HG02852 (cell line): Measurements from ENCODE around the gene ABCC1.
"Not testable (repeated sequence)": the region's sequence is repeated elsewhere in the genome, so short reads cannot be mapped to it uniquely, and the experiment has no call there.

Source experiments
- ATAC-seq: cut with Tn5 transposase; IDR thresholded peaks from one replicate; pipeline ENCODE4 v1.9.1; 2021; ENCODE audit warnings: mild to moderate bottlenecking, moderate library complexity; ENCODE audit not compliant: unreplicated experiment

ABCC1 gene

DNA sequence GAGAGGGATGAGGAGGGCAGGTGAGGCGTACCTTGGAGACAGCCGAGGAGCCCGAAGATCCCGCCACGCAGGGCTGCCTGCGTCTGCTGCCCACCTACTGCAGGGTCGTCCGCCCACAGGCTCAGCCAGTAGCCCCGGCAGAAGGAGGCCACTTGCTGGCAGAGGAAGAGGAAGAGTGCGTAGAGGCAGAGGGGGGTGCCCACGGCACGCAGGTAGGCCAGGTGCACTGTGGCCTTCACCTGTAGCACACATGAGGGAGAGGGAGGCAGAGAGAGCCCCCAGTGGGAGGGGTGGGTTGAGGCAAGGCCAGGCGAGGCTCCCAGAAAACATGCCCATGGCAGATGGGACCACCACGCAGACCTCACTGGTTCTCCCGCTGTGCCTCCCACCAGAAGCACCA lies 220.2 kb downstream of the ABCC1 start:
- no peak for ATAC-seq

DNA sequence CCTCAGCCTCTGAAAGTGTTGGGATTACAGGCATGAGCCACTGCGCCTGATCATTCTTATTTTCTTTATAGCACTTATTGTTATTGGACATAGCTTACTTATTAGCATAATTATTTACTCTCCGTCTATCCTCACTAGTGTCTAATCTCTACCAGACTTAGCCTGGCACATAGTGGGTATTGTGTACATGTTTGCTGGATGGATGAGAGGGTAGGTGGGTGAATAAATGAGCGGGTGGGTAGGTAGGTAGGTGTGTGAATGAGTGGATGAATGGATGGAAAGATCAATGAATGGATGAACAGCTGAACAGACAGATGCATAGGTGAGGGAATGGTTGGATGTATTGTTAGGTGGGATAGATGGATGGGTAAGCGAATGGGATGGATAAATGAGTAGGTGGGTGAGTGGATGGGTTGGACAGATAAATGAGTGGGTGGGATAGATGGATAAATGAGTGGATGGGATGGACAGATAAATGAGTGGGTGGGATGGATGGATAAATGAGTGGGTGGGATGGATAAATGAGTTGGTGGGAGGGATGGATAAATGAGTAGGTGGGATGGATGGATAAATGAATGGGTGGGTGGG lies 222.0 kb downstream of the ABCC1 start:
- ATAC-seq = no peak

DNA sequence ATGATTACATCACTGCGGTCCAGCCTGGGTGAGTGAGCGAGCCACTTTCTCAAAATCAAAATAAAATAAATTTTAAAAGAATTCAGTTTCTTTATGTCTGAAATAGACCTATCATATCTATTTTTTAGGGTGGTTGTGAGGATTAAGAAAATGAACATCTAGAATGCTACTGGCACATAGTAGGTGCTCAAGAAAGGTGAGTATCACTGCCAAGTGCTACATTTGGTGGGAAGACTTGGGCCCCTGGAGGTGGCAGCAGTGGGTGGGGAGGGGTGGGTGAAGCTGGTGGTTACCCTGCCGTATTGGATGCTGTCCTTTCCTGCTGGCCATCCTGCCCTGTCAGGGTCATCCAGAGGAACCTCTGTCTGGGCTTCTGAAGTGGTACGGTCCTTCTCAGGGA lies 223.6 kb downstream of the ABCC1 start:
- no peak for ATAC-seq

DNA sequence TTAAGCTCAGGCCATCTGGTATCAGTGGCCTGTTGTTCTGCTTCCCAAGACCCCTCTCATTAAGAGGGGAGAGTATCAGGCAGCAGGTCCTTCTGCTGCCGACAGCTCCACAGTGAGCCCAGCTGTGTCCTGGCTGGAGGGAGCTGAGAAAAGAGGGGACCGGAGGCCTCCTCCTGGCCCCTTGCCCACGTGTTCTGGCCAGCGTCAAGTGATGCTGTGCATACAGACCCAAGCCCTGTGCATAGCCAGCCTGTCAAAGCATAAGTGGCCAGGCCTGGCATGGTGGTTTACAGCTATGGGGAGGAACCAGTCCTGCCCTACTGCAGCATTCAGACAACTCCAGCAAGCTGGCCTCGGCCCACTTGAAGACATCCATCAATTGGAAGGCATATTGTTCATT lies 225.9 kb downstream of the ABCC1 start:
- ATAC-seq = no peak

DNA sequence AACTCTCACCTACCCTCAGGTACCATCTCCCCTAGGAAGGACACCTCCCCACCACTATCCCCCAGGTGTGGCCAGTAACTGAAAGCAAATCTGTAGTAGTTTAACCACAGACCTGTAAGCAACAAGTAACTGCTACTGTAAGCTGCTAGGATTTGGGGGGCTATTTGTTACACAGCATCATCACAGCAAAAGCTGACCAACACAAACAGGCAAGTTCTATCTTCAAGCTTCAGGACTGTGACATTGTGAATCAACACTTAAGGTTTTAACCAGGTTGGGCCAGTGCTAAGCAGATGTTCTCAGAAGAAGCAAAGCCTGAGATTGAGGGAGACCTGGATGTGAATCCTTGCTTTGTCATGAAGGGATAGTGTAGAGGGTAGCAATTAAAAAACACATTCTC lies 226.9 kb downstream of the ABCC1 start:
- ATAC-seq = no peak

DNA sequence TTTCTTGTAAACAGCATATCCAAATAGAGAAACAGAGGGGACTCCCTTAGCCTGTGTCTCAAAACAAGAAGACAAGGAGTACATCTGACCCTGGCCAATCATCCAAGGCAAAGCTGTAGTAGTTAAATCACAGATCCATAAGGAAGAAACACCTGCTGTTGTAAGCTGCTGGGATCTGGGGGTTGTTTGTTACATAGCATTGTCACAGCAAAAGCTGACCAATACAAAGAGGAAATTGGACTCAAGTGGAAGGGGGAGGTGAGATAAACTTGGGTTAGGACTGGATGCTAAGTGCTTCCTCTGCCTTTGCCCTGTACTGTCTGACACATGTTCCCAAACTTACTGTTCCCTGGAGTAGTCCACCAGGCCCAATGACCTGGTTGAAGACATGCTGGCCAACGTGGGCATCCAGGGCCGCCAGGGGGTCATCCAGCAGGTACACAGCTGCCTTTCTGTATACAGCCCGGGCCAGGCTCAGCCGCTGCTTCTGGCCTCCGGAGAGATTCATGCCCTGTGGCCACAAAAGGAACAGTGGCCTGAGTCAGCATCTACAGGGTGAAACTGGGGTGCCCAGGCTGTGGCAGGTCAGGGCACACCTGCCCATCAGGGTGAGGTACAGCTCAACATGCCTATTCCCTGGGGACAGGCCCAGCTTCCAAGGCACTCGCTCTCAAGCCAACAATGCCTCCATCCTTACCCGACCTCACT lies 229.2 kb downstream of the ABCC1 start:
- ATAC-seq = no peak

DNA sequence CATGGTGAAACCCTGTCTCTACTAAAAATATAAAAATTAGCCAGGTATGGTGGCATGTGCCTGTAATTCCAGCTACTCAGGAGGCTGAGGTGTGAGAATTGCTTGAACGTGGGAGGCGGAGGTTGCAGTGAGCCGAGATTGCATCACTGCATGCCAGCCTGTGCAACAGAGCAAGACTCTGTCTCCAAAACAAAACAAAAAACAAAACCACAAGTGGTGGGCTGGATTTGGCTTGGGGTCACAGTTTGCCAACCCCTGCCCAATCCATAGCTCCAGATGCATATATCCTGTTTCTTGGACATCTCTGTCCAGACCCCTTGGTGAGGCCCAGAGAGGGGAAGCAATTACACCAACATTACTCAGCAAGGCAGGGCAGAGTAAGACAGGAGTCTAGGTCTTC lies 232.3 kb downstream of the ABCC1 start:
- ATAC-seq = not testable (repeated sequence)

DNA sequence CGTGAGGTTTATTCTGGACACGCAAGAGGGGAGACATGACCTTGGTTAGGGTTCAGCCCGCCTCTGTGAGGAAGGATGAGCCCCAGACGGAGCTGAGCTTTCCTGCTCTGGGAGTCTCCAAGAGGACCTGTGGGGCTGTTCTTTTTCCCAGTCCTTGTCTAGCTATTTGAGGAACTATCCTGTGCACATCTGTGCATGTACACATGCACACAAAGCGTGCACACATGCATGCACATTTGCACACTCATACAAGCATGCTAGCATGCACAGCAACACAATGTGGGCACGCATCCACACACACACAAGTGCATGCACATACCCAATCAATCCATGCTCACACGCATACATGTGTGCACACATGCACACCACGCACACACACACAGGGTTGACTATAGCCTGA lies 233.5 kb downstream of the ABCC1 start:
- no peak for ATAC-seq

DNA sequence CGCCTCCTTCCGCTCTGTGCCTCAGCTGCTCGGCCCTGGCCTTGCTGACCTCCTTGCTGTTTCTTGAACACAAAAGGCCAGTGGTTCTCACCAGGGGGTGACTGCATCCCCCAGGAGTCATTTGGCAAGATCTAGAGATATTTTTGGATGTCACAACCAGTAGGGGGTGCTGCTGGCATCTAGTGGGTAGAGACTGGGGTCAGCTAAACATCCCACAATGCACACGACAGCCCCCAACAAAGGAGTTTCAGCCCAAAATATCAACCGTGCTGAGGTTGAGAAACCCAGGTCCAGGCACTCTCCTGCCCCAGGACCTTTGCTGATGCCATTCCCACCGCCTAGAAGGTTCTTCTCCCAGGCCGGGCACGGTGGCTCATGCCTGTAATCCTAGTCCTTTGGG lies 234.1 kb downstream of the ABCC1 start:
- ATAC-seq = no peak

DNA sequence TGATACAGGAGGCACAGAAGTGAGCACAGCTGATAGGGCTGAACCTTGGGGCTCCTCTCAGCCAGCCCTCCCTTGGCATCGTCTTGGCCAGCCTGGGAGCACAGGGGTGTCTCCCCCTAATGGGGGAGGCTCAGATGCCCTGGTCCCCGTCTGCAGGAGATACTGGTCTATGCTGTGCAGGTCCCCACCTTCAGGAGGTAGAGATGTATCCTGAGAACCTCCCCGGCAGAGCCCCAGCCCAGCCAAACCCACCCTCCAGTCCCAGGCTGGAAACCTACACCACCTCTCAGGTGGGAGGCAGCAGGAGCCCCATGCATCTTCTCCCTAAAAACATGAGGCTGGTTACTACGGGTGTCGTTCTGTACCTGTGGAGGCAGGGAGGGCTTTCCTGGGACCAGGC lies 235.2 kb downstream of the ABCC1 start:
- ATAC-seq = no peak

DNA sequence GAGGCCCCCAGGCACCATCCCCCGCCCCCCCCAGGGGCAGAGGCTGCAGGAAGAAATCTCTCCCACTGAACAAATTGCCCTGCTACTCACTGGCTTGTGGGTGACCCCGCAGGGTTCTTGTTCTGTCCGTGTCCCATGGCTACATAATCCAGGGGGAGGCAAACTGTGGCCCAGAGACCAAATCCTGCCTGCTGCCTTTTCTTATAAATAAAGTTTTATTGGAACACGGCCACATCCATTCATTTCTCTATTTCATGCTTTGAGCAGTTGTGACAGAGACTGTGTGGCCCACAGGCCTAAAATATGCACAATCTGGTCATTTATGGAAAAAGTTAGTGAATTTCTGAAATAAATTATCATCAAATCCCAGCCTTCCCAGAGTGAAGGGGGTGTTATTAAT lies 235.7 kb downstream of the ABCC1 start:
- ATAC-seq = no peak

DNA sequence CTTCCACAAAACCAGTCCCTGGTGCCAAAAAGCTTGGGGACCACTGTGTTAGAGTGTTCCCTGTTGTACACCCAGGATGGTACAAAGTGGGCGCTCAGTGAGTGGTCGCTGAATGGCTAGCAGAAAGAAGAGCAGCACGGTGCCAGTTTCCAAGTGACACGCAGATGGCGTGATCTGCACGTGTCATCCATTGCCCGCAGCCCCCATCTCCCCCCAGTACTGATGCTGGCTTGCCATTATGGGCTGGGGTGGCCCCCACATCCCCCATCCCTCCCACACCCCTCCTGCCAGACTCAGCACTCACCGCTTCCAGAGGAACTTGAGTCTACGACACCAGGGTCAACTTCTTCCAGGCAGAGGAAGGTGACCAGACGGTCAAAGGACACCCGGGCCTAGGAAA lies 237.4 kb downstream of the ABCC1 start:
- no peak for ATAC-seq

DNA sequence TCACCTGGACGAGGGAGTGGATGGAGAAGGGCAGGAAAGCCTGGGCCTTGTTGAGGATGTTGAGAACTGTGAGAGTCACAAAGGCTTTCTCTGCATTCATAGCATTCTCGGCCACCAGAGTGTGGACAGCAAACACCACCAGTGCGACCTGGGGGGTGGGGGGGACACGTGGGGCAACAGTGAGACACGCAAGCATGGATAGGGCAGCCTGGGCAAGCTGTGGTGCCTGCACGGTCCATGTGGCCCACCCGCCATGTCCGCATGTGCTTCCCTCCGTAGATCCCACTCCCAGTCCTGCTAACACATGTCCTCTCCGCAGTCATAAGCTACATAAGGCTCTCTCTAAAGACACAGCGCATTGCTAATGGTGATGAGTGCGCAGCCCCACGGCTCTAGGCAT lies 239.4 kb downstream of the ABCC1 start:
- no peak for ATAC-seq

DNA sequence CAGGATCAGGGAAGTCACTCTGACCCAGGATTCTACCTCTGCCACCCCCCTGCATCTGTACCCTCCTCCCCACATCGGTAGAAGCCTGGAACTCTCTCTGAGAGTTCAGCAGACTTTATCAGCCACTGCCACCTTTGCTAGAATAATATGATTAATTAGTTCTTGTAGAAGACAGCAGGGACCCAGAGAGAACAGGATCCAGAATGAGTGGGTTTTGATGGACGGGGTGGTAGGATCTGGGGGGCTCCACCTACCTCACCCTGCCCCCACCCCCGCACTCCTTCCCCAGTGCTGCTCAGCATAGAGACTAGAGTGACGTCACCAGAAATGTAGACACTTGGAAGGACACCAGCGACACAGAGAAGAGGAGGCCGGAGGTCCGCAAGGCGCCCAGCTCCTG lies 240.4 kb downstream of the ABCC1 start:
- ATAC-seq = no peak

DNA sequence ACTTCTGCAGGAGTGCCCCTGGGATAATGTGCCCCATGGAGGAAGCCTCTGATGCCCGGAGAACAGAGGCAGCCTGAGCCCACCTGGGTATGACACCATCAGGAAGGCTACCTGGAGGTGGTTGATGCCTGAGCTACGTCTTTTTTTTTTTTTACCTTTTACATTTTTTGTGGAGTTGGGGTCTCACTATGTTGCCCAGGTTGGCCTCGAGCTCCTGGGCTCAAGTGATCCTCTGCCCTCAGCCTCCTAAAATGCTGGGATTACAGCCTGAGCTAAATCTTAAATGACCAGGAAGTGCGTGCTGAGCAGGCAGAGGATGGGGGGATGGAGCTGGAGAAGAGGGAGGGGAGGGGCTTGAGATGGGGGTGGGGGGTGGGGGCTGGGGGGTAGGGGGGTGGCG lies 241.1 kb downstream of the ABCC1 start:
- ATAC-seq = no peak

DNA sequence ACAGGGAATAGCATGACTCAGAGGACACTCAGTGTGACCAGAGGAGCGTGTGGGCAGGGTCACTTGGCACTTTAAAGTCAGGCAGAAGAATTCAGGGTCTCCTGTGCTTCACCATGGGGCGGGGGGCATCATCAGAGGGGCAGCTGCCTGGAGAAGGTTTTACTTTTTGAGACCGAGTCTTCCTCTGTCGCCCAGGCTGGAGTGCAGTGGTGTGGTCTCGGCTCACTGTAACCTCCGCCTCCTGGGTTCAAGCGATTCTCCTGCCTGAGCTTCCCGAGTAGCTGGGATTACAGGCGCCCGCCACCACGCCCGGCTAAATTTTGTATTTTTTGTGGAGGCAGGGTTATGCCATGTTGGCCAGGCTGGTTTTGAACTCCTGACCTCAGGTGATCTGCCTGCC lies 241.6 kb downstream of the ABCC1 start:
- ATAC-seq = not testable (repeated sequence)

DNA sequence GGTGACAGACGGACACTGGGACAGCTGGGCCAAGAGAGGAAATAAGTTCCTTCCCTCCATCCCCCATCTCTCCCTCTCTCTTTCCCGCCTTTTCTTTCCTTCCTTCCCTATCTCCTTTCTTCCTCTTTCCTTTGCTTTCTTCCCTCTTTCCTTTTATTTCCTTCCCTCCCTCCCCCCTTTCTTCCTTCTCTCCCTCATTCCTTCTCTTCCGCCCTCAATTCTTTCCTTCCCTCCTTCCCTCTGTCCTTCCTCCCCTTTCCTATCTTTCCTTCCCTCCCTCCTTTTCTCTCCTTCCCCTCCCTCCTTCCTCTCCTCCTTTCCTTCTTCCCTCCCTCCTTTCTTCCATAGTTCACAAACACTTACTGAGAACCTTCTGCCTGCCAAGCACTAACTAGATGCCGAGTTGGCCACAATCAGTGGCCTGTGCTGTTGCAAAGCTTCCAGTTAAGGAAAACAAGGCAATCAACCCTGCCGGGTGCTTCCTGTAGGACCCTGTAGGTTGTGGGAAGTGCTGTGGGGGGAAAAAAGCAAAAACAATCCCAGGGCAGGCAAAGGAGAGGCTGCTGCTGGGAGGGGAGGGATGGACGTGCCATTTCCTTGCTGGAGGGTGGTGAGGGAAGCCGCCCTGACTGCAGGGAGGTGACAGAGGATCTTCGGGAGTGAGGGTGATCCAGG lies 242.2 kb downstream of the ABCC1 start:
- ATAC-seq = no peak
